ENCODE measurements around the gene UMAD1. TPM values are rescaled to one million over a fixed set of nuclear protein-coding genes. Genes with fewer than 3 reads are reported as not detected.
A peak's percentile ranks its signal among the peaks of the same experiment; 100 is the strongest.
"Not testable (repeated sequence)": the region's sequence is repeated elsewhere in the genome, so short reads cannot be mapped to it uniquely, and the experiment has no call there.

UMAD1 gene
- total and polyA plus RNA-seq, 11 donors: 3.5 to 19.7 (median 15.3) TPM

- Histone ChIP-seq H3K4me3 (no peak overlapping the region), H3K9me3 (no peaks in the 10 kb centered on the region), H3K27me3 (no peaks in the 10 kb centered on the region), H3K4me1 (peaks cover 0 to 25% (median 7%) of the 10 kb centered on the region in 12 donors), H3K36me3 (peaks cover 0 to 18% (median 0%) of the 10 kb centered on the region in 9 donors), H3K27ac (peak overlapping the region in 1 of 12 donors; percentile 69)
- ATAC-seq (no peak), DNase-seq (no peak)
- 43 to 68% (median 50%) methylated on average over 3 of the region's 3 CpGs for WGBS, 4 donors
- TF ChIP-seq CTCF (IDR thresholded peaks at IDR 0.05) (no peak), POLR2A (IDR thresholded peaks at IDR 0.05) (no peak)
- intact Hi-C loops (cut with DNase I): no loop called here
These were observed 30.8 kb downstream of the UMAD1 start for GRCh38 chr7:7671361-7671760.

DNA sequence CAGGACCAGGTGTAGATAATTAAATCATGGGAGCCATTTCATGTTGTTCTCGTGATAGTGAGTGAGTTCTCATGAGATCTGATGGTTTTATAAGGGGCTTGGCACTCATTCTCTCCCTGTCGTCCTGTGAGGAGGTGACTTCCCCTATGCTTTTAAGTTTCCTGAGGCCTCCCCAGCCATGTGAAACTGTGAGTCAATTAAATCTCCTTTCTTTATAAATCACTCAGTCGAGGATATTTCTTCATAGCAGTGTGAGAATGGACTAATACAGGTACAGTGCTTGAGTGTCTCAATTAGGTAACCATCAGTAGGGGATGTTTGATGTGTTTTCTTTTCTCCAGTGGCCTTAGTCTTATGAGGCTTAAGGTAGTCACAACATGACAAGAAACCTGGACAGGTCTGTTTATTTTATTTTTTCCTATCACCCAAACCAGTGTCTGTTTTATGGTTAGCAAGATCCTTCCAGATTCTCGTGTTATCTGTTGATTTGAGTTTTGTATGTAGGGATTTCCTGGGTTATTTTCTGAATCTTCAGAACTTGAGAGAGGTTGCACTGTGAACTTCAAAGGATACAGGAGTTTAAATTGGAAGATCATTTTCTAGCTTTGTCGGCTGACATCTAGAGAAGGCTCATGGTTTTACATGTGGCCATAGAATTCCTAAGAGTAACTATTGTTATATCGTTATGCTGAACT, 32.1 kb downstream of the UMAD1 start:
- peaks cover 0 to 3% (median 0%) of the 10 kb centered on the region in 12 donors for H3K9me3 ChIP-seq
- WGBS, 4 donors: 68 to 73% (median 69%) methylated on average over 6 of the region's 6 CpGs
- no peak overlapping the region for H3K4me3 ChIP-seq
- peaks cover 0 to 18% (median 0%) of the 10 kb centered on the region in 9 donors for H3K36me3 ChIP-seq
- H3K4me1 ChIP-seq: peaks cover 0 to 20% (median 7%) of the 10 kb centered on the region in 12 donors
- intact Hi-C loops (cut with DNase I): no loop called here
- no peak for ATAC-seq
- no peak for DNase-seq
- TF ChIP-seq POLR2A (IDR thresholded peaks at IDR 0.05) (no peak), CTCF (IDR thresholded peaks at IDR 0.05) (no peak)
- peak overlapping the region in 1 of 12 donors; percentile 15 for H3K27ac ChIP-seq
- no peaks in the 10 kb centered on the region for H3K27me3 ChIP-seq

- TF ChIP-seq CTCF (IDR thresholded peaks at IDR 0.05) (no peak), POLR2A (IDR thresholded peaks at IDR 0.05) (no peak)
These were observed 32.6 kb downstream of the UMAD1 start for GRCh38 chr7:7673240-7673550.

DNA sequence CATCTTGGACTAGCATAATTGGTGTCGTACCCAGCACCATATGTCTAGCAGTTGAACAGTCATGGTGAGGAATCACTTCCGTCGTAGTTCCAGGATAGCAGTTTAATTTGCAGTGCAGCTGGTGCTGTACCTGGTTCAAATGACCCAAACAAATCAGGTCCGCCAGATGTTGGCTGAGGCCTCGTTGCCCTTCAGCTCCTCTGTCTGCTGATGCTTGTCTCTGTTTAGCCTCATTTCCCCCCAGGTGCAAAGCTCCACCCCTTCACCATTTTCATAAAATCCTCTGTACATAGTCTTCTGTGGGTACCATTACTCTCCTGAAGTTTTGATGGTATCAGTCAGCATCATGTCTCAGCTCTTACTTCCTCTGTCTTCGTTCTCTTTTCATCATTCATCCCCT, 35.1 kb downstream of the UMAD1 start:
- TF ChIP-seq CTCF (IDR thresholded peaks at IDR 0.05): no peak
- no peak for TF ChIP-seq POLR2A (IDR thresholded peaks at IDR 0.05)
- H3K27me3 ChIP-seq: no peaks in the 10 kb centered on the region
- peaks cover 0 to 18% (median 0%) of the 10 kb centered on the region in 9 donors for H3K36me3 ChIP-seq
- no peak overlapping the region for H3K27ac ChIP-seq
- H3K9me3 ChIP-seq: peaks cover 0 to 8% (median 0%) of the 10 kb centered on the region in 12 donors
- DNase-seq: no peak
- WGBS, 4 donors: 72 to 87% (median 84%) methylated on average over 6 of the region's 6 CpGs
- no peak overlapping the region for H3K4me3 ChIP-seq
- no peak for ATAC-seq
- intact Hi-C loops (cut with DNase I): no loop called here
- H3K4me1 ChIP-seq: peaks cover 0 to 21% (median 6%) of the 10 kb centered on the region in 12 donors

More at GRCh38 chr7:7673240-7673550, 32.6 kb downstream of the UMAD1 start:
- H3K4me1 ChIP-seq: peaks cover 0 to 20% (median 7%) of the 10 kb centered on the region in 12 donors
- H3K27ac ChIP-seq: peak overlapping the region in 1 of 12 donors; percentile 15
- H3K36me3 ChIP-seq: peaks cover 0 to 18% (median 0%) of the 10 kb centered on the region in 9 donors
- WGBS, 4 donors: 63 to 81% (median 65%) methylated on average over 2 of the region's 2 CpGs
- peaks cover 0 to 8% (median 0%) of the 10 kb centered on the region in 12 donors for H3K9me3 ChIP-seq
- intact Hi-C loops (cut with DNase I): no loop called here
- no peaks in the 10 kb centered on the region for H3K27me3 ChIP-seq
- no peak overlapping the region for H3K4me3 ChIP-seq
- no peak for DNase-seq
- ATAC-seq: no peak

- not testable (repeated sequence) for H3K9me3 ChIP-seq, ATAC-seq, H3K27ac ChIP-seq, H3K27me3 ChIP-seq, DNase-seq, H3K4me3 ChIP-seq
- 92 to 99% (median 99%) methylated on average over 2 of the region's 2 CpGs for WGBS, 4 donors
- intact Hi-C loops (cut with DNase I): loop anchor here in 9 of 10 donors (2.0 to 10.0 kb wide), 8 partner anchors 39 to 538 kb away; partner anchors contain the start of genes GLCCI1 (in 1 of the 9) and UMAD1 (in 1 of the 9)
- peaks cover 0 to 30% (median 20%) of the 10 kb centered on the region in 12 donors for H3K4me1 ChIP-seq
- peaks cover 0 to 13% (median 0%) of the 10 kb centered on the region in 9 donors for H3K36me3 ChIP-seq
These were observed 39.1 kb downstream of the UMAD1 start for GRCh38 chr7:7679640-7680039.

All from heart left ventricle (tissue), 16 donors.